CD4-positive, alpha-beta T cell treated with Interleukin-10 for 1 hour (primary cell): ENCODE results near the gene OSBPL3.
"Not testable (repeated sequence)": the region's sequence is repeated elsewhere in the genome, so short reads cannot be mapped to it uniquely, and the experiment has no call there.

ENCODE experiments used
- DNase-seq: peaks from one replicate; pipeline ENCODE4 v3.0.0-alpha.2; 2020

The OSBPL3 gene

GRCh38 chr7:24979863-24980533 is at the start of gene OSBPL3:
TSS of gene OSBPL3 (minus strand) at chr7:24980178. CDS start at chr7:24892472, 87,706 bp downstream.
- peak; percentile 97 for DNase-seq

GRCh38 chr7:25029075-25029474 is 49.1 kb upstream of the OSBPL3 start:
- DNase-seq = peak; percentile 15

- DNase-seq = peak; percentile 57
Observed at GRCh38 chr7:25028370-25029021, 48.5 kb upstream of the OSBPL3 start.

- no peak for DNase-seq
Observed at GRCh38 chr7:25026156-25026555, 46.2 kb upstream of the OSBPL3 start.

GRCh38 chr7:25025218-25025671 is 45.3 kb upstream of the OSBPL3 start:
- no peak for DNase-seq

- DNase-seq = no peak
Observed at GRCh38 chr7:25024066-25024465, 44.1 kb upstream of the OSBPL3 start.

- not testable (repeated sequence) for DNase-seq
Observed at GRCh38 chr7:25017671-25018070, 37.7 kb upstream of the OSBPL3 start.

- no peak for DNase-seq
Observed at GRCh38 chr7:25014756-25015155, 34.8 kb upstream of the OSBPL3 start.

- not testable (repeated sequence) for DNase-seq
Observed at GRCh38 chr7:25012710-25013109, 32.7 kb upstream of the OSBPL3 start.

GRCh38 chr7:25012254-25012653 is 32.3 kb upstream of the OSBPL3 start:
- no peak for DNase-seq

GRCh38 chr7:25009257-25009656 is 29.3 kb upstream of the OSBPL3 start:
- DNase-seq = no peak

GRCh38 chr7:25007668-25008067 is 27.7 kb upstream of the OSBPL3 start:
- DNase-seq = no peak

GRCh38 chr7:25006276-25006675 is 26.3 kb upstream of the OSBPL3 start:
- DNase-seq = no peak

GRCh38 chr7:25005658-25006057 is 25.7 kb upstream of the OSBPL3 start:
- DNase-seq = no peak

- no peak for DNase-seq
Observed at GRCh38 chr7:25002786-25003185, 22.8 kb upstream of the OSBPL3 start.

GRCh38 chr7:24995466-24995865 is 15.5 kb upstream of the OSBPL3 start:
- no peak for DNase-seq

GRCh38 chr7:24992314-24992713 is 12.3 kb upstream of the OSBPL3 start:
- DNase-seq = no peak

GRCh38 chr7:24991353-24991752 is 11.4 kb upstream of the OSBPL3 start:
- DNase-seq = no peak

- no peak for DNase-seq
Observed at GRCh38 chr7:24987331-24987842, 7.4 kb upstream of the OSBPL3 start.

GRCh38 chr7:24982917-24983316 is 2.9 kb upstream of the OSBPL3 start:
- DNase-seq = peak; percentile 12

GRCh38 chr7:24981171-24981951 is 1.4 kb upstream of the OSBPL3 start:
- peak; percentile 41 for DNase-seq

GRCh38 chr7:24980534-24981170 is 674 bp upstream of the OSBPL3 start:
- no peak for DNase-seq

GRCh38 chr7:24979470-24979862 is 512 bp downstream of the OSBPL3 start:
- peak; percentile 81 for DNase-seq
